Activated CD4-positive, alpha-beta T cell treated with anti-CD3 and anti-CD28 coated beads, Interleukin-2, Interleukin-4, amounts not matched to agents 100 ng/mL and 50 ng/mL, durations not matched to agents 16 hours and 8 hours (primary cell): ENCODE results near the gene CRB1.
"Not testable (repeated sequence)": the region's sequence is repeated elsewhere in the genome, so short reads cannot be mapped to it uniquely, and the experiment has no call there.

Source experiments
- DNase-seq: peaks from one replicate; pipeline ENCODE4 v3.0.0-alpha.2; 2020; ENCODE audit warnings: low spot score

CRB1 gene

GRCh38 chr1:197465528-197466327 lies 197.7 kb downstream of the CRB1 start:
- DNase-seq: no peak

- no peak for DNase-seq
Measured at GRCh38 chr1:197466813-197467212, 198.8 kb downstream of the CRB1 start.

- no peak for DNase-seq
Measured at GRCh38 chr1:197467881-197468280, 199.8 kb downstream of the CRB1 start.

- no peak for DNase-seq
Measured at GRCh38 chr1:197468543-197469175, 200.6 kb downstream of the CRB1 start.

GRCh38 chr1:197469620-197470210 lies 201.7 kb downstream of the CRB1 start:
- no peak for DNase-seq

- DNase-seq: no peak
Measured at GRCh38 chr1:197470330-197470729, 202.3 kb downstream of the CRB1 start.

- DNase-seq: no peak
Measured at GRCh38 chr1:197471248-197471985, 203.4 kb downstream of the CRB1 start.

- DNase-seq: no peak
Measured at GRCh38 chr1:197472141-197472540, 204.1 kb downstream of the CRB1 start.

- no peak for DNase-seq
Measured at GRCh38 chr1:197480446-197480845, 212.4 kb downstream of the CRB1 start.

- peak; percentile 34 for DNase-seq
Measured at GRCh38 chr1:197481101-197481500, 213.0 kb downstream of the CRB1 start.

GRCh38 chr1:197485790-197486189 lies 217.7 kb downstream of the CRB1 start:
- no peak for DNase-seq

GRCh38 chr1:197486946-197487345 lies 218.9 kb downstream of the CRB1 start:
- DNase-seq: no peak

- DNase-seq: not testable (repeated sequence)
Measured at GRCh38 chr1:197491505-197491904, 223.5 kb downstream of the CRB1 start.

- no peak for DNase-seq
Measured at GRCh38 chr1:197496722-197497121, 228.7 kb downstream of the CRB1 start.

GRCh38 chr1:197510691-197511378 lies 242.8 kb downstream of the CRB1 start:
- no peak for DNase-seq

GRCh38 chr1:197515421-197515820 lies 247.4 kb downstream of the CRB1 start:
- no peak for DNase-seq

- peak; percentile 15 for DNase-seq
Measured at GRCh38 chr1:197519741-197520334, 251.8 kb downstream of the CRB1 start.

GRCh38 chr1:197521118-197521739 lies 253.2 kb downstream of the CRB1 start:
- DNase-seq: peak; percentile 44

GRCh38 chr1:197526736-197527371 lies 258.8 kb downstream of the CRB1 start:
- DNase-seq: peak; percentile 23
